Stimulated activated CD8-positive, alpha-beta memory T cell treated with anti-CD3 and anti-CD28 coated beads, Interleukin-15, amount 100 ng/mL, for 4 hours (primary cell): ENCODE results near the gene CEP131.

ENCODE experiments used
- DNase-seq, 2 donors: peaks; one replicate each; pipeline ENCODE4 v3.0.0-alpha.2; 2020; ENCODE audit warnings: low read depth in 2 of 2

The CEP131 gene

GRCh38 chr17:81222906-81223761 is at the start of gene CEP131:
TSS of gene CEP131 (minus strand) at chr17:81222965. CDS start at chr17:81220056, 2,909 bp downstream.
- DNase-seq: peak; percentile 98 to 99

- DNase-seq: no peak
These were observed 48.5 kb upstream of the CEP131 start for GRCh38 chr17:81271226-81271625.

- no peak for DNase-seq
These were observed 47.5 kb upstream of the CEP131 start for GRCh38 chr17:81270279-81270678.

- no peak for DNase-seq
These were observed 44.8 kb upstream of the CEP131 start for GRCh38 chr17:81267390-81268067.

- no peak for DNase-seq
These were observed 42.8 kb upstream of the CEP131 start for GRCh38 chr17:81265576-81265975.

- no peak for DNase-seq
These were observed 41.9 kb upstream of the CEP131 start for GRCh38 chr17:81264640-81265039.

- no peak for DNase-seq
These were observed 40.8 kb upstream of the CEP131 start for GRCh38 chr17:81263371-81264181.

- DNase-seq: no peak
These were observed 39.0 kb upstream of the CEP131 start for GRCh38 chr17:81261582-81262336.

GRCh38 chr17:81261096-81261495 is 38.3 kb upstream of the CEP131 start:
- no peak for DNase-seq

GRCh38 chr17:81260641-81261040 is 37.9 kb upstream of the CEP131 start:
- no peak for DNase-seq

- DNase-seq: no peak
These were observed 37.4 kb upstream of the CEP131 start for GRCh38 chr17:81260171-81260570.

GRCh38 chr17:81259058-81259605 is 36.4 kb upstream of the CEP131 start:
- DNase-seq: no peak

GRCh38 chr17:81258292-81258691 is 35.5 kb upstream of the CEP131 start:
- DNase-seq: no peak

- DNase-seq: no peak
These were observed 34.8 kb upstream of the CEP131 start for GRCh38 chr17:81257533-81257932.

GRCh38 chr17:81256616-81257015 is 33.9 kb upstream of the CEP131 start:
- no peak for DNase-seq

GRCh38 chr17:81254955-81255717 is 32.4 kb upstream of the CEP131 start:
- DNase-seq: no peak

GRCh38 chr17:81253358-81254131 is 30.8 kb upstream of the CEP131 start:
- peak in 1 of 2 donors; percentile 25 for DNase-seq

GRCh38 chr17:81252987-81253329 is 30.2 kb upstream of the CEP131 start:
- no peak for DNase-seq

- no peak for DNase-seq
These were observed 29.7 kb upstream of the CEP131 start for GRCh38 chr17:81252326-81252986.
